ENCODE measurements around the gene C1GALT1.
A peak's percentile ranks its signal among the peaks of the same experiment; 100 is the strongest.

C1GALT1 gene

DNA sequence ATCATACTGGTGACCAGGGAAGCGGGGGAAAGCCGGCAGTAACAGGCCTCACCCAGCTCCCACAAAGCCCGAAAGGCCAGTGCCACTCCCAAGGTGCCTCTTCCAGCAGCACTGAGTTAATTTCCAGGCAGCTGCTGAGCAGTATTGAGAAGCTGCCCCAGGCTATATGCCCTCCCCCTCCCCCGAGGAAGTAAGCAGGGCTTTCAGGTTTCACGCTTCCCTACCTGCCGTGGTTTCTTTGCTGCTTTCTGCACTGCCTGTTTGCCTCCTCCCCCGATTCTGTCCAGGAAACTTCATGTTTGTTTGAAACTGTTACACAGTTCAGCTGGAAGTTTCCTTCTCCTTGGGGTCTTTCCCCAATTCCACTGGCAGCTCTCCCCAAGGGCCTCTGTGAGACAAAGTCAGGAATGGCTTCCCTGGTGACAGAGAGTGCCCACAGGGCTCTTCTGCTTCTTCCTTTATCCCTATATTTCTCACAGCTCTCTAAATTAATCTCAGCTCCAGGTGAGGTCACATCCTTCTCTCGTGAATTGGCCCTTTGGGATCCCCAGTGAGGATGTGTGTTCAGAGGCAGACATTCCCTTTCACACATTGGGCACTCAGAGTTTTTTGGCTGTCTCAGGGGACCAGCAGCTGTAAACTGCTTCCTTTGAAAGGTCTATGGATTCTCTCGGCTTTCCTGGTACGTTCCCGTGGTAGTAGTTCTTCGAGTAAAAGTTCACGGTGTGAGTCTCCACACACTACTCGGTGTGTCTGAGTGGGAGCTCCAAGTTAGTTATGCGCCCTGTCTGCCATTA, 19.4 kb downstream of the C1GALT1 start:
- DNase-seq (ENCODE audit: low spot score), result no peak

DNA sequence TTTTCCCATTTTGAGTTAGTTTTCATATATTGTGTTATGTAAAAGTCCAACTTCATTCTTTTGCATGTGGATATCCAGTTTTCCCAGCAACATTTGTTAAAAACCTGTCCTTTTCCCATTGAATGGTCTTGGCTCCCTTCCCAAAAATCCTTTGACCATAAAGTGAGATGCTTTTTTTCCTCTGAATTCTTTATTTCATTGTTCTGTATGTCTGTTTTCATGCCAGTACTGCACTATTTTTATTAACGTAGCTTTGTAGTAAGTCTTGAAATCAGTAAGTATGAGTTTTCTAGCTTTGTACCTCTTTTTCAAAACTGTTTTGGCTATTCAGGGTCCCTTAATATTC, 20.0 kb downstream of the C1GALT1 start:
- DNase-seq (ENCODE audit: low spot score), result no peak

DNA sequence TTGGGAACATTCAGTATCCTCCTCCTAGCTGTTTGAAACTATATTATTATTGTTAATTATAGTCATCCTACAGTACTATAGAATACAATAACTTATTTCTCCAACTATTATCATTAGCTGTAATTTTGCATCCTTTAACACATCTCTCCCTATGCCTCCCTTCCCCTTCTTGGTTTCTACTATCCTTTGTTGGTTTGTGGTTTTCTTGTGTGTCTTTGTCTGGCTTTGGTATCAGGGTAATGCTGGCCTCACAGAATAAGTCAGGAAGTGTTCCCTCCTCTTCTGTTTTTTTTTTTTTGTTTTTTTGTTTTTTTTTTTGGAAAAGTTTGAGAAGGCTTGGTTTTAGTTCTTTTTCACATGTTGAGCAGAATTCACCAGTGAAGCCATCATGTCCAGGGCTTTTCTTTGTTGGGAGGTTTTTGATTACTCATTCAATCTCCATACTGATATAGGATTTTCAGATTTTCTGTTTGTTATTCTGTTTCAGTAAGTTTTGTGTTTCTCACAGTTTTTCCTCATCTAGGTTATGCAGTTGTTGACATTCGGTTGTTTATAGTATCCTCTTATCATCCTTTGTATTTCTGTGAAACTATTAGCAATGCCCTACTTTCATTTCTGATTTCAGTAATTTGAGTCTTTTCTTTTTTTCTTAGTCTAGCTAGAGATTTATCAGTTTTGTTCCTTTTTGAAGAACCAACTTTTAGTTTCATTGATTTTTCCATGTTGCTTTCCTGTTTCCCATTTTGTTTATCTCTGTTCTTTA, 21.6 kb downstream of the C1GALT1 start:
- no peak for DNase-seq (ENCODE audit: low spot score)

DNA sequence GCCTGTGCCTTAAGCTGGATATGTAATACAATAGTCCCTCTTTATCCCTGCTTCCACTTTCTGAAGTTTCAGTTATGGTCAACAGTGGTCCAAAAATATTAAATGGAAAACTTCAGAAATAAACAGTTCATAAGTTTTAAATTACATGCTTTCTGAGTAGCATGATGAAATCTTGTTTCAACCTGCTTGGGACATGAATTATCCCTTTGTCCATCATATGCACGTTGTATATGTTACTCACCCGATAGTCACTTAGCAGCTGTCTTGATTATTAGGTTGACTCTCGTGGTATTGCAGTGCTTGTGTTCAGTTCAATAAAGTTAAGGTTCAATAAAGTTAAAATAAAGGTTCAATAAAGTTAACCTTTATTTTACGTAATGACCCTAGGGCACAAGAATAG, 25.5 kb downstream of the C1GALT1 start:
- DNase-seq (ENCODE audit: low spot score), result no peak

DNA sequence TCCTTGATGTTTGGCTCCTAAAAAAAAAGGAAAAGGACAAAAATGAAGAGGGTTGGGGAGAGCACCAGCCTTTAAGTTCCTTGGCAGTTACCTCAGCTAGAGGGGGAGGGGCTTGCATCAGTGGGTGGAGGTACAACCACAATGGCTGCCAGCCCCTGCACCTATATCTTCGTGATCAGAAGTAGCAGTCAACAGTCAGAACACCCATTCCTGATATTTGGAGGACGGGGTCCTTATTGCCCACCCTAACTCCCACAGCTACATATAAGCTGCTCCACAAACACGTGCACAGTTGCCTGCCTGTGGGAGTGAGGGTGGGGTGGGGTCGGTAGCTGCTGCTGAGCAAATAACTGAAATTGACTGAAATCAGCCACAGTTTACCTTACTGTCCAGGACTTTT, 26.2 kb downstream of the C1GALT1 start:
- no peak for DNase-seq (ENCODE audit: low spot score)

DNA sequence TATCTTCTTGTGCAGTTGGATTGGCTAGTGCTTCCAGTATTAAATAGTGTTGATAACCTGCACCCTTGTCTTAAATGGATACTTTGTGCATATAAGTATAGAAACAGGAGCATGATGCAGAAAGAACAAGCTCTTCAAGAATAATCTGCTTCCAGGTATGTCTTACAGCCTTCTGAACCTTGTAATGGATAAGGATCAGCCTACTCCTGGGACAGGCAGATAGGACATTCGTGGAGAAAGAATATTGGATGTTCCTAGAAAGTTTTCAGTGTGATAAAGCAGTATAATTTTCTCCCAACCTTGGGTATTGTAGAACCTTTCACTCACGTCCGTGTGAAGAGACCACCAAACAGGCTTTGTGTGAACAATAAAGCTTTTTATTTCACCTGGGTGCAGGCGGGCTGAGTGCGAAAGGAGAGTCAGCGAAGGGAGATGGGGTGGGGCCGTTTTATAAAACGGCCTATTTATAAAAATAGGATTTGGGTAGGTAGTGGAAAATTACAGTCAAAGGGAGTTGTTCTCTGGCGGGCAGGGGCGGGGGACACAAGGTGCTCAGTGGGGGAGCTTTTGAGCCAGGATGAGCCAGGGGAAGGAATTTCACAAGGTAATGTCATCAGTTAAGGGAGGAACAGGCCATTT, 27.2 kb downstream of the C1GALT1 start:
- no peak for DNase-seq (ENCODE audit: low spot score)

DNA sequence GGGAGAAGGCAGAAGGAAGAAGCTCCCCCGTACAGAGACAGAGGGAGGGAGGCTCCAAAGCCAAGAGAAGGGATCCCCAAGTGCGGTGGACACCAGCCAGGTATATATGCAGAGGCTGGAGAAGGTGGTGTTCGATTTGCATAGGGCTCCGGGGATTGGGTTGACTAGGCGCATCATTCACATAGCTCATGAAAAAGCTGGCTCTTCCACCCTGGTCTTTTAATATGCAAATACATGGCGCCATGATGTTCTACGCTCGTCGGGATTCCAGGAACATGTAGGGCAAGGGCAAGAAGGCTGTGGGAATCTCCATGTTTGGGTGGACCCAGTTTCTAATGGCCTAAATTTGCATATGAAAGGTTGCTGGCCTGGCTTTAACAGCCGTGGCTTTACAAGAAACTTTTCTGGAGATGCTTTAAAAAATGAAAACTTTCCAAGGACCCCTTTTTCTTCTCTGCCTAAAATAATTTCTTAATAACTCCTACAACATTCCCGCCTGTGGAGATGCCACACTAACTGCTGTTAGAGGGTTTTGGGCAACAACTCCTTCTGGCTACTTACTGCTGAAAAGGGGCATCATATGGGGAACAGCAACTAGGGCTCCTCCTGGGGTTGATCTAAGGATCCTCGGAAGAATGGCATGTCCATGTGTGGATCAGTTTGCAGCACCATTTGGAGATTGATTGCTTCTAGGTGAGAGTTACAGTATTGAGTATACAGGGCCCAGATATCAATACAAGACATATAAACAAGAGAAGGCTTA, 28.3 kb downstream of the C1GALT1 start:
- DNase-seq (ENCODE audit: low spot score), result no peak

DNA sequence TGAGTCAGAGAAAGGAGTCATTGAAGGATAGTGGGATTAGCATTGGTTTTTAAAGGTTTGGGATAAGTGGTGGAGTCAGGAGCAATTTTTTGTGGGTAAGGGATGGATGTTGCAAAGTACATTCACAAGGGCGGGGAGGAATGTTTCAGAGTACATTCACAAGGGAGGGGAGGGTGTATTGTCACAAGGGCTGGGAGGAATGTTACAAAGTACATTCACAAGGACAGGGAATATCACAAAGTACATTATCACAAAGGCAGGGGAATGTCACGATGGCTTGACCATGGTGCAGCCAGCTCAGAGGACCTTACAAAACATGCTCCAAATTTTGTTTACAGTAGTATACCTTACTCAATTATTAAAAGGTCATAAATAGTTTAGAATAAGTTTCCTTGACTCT, 30.3 kb downstream of the C1GALT1 start:
- no peak for DNase-seq (ENCODE audit: low spot score)

DNA sequence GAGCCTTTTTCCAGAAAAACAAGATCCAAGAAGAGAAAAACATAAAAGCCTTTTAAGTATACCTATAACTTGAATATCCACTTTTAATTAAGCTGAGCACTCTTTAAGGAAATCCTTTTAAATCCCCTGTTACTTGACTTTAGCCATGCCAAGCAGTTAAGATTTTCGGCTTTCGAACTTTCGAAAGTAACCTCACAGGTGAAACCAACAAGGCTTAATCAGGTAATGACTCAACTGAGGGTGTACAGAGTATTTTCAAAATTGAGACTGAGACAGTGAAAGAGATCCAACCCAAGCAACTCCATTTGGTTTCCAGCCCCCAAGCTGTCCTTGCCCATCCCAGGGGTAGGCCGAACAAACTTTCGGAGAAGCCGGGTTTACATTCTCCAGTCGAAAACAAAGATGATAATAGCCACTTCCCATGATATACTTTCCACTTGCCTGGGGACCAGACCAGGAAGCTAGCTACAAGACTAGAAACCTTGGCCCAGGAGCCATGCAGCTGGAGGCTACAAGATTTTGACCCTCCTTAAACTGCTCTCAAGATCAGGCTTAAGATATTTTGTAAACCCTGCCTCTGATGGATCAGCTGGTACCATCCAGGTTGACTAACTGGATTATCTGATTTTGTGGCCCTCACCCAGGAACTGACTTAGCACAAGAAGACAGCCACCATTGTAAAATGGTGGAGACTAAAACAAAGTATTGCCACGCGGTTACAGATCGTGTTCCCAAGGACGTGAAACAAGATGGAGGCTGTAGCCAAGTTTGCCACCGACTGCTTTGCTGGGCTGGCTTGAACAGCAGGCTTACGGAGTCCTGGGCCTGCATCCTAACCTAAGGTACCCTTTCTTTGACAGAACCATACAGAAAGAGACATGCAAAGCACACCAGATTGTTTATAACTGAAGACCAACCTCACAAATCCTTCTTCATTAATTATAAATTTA, 32.3 kb downstream of the C1GALT1 start:
- DNase-seq (ENCODE audit: low spot score), result no peak

DNA sequence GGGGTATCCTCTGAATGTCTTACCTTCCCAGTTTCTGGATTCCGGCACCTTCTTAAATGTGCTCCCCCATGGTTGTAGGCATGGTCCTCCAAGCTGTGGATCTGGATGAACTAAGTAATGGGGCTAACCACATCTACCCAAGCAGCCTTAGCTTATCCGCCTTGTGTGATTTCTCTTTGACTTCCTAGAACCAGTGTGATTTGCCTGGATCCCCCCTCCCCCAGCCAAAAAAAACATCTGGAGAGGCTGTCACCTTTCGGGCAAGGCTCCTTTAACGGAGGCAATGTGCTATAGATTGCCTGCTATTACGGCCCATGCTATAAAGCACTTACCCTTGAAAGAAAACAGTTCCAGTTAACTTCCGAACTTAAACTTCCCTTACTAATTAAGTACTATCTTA, 33.9 kb downstream of the C1GALT1 start:
- DNase-seq (ENCODE audit: low spot score), result no peak

DNA sequence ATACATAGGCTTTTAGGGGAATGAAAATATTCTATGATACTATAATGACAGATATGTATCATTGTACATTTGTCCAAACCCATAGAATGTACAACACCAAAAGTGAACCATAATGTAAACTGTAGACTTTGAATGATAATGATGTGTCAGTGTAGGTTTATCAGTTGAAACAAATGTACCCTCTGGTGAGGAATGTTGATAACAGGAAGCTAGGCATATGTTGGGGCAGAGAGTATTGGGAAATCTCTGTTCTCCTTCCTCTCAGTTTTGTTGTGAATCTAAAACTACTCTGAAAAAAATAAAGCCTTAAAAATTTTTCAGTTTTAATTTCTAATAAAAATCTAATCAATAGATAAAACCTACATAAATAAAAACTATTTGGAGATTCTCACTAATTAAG, 36.9 kb downstream of the C1GALT1 start:
- no peak for DNase-seq (ENCODE audit: low spot score)

DNA sequence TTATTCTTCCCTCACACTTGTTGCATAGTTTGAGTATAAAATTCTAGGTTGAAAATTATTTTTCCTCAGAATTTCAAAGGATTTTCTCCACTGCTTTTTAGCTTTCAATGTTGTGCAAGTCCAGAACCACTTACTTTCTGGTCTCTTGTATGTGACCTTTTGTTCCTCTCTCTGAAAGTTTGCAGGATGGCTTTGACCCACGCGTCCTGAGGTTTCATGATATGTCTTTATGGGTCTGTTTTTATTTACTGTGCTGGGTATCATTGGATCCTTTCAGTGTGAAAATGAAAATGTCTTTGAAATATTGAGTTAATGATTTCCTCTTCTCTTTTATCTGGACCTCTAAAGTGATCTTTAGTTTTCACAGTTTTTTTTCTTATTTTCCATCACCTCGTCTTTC, 38.5 kb downstream of the C1GALT1 start:
- no peak for DNase-seq (ENCODE audit: low spot score)

DNA sequence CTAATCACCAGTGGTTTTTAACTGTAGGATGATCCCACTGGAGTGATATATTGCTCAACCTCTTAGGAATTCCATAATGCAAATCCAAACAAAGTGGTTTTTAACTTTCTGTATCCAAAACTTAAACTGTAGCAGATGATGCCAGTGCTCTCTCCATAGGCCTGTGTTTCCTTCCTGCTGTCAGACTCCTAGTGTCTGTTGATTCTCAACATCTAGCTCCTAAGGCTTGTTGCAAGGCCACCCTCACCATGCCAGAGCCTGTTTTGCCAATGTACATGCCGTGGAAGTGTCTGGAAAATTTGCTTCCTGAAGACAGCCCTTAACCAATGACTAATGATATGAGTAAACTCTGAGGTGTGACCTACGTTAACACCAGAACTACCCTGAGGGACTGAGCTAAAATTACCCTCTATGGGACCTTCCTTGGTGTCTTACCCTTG, 39.3 kb downstream of the C1GALT1 start:
- DNase-seq (ENCODE audit: low spot score), result no peak

DNA sequence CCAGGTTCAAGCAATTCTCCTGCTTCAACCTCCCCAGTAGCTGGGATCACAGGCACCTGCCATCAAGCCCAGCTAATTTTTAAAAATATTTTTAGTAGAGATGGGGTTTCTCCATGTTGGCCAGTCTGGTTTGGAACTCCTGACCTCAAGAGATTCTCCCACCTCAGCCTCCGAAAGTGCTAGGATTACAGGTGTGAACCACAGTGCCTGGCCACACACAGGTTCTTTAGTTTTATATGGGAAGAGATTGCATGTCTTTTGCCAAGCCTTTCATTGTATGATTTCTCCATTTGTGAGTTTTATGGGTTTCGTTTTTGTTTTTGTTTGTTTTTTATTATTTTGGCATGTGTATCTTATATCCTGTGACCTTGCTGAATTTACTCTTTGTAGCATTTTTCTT, 40.9 kb downstream of the C1GALT1 start:
- DNase-seq (ENCODE audit: low spot score), result no peak

DNA sequence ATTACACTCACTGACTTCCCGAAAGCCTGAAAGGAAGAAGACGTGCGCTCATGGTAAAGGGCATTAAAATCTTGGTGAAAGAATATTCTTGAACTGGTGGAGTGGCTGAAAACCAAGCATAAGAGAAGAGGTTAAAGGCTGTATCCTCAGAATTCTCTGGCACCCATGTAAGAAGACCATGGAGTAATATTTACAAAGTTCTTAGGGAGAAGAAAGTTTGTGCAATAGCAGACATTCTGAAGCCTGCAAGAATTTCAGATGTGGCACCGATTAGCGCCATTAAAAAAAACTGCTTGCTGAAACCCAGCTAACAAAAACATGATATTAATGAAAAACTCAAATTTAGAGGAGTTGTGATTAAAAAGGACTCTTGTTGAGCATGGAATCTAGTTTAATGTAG, 44.1 kb downstream of the C1GALT1 start:
- no peak for DNase-seq (ENCODE audit: low spot score)

DNA sequence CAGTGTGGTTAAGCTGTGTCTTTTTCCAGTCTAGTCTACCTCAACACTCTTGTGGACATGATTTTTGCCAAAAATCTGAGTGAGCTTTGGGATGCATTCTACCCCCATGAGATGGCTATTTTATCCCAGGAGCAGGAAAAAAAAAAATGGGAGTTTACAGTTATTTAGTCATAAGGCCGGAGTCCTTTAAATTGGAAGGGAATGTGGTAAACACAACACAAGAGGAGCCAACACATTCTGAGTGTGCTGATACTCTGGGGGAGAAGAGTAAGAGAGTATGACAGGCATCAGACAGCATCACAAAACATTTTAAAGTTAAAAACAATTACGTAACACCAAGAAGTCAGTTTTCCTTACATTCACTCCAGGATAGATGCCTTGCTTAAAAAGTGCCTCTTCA, 46.1 kb downstream of the C1GALT1 start:
- DNase-seq (ENCODE audit: low spot score), result peak; percentile 77

DNA sequence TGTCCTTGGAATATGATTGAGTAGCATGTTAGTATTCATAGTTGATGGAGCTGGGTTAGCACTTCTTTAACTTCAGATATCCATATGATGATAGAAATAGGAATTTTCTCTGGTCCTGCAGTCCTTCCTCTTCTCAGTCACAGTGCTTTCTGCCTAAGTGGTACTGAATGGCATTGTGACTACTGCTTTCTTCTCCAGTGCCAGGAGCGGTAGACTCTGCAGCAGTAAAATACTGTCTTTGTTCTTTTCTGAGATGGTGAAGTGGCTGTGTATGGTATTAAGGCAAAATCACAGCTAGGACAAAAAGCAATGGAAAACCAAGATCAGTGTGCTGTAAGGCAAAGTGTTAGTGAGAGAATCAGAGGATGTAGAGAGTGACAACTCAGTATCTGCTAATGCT, 46.6 kb downstream of the C1GALT1 start:
- DNase-seq (ENCODE audit: low spot score), result peak; percentile 94

DNA sequence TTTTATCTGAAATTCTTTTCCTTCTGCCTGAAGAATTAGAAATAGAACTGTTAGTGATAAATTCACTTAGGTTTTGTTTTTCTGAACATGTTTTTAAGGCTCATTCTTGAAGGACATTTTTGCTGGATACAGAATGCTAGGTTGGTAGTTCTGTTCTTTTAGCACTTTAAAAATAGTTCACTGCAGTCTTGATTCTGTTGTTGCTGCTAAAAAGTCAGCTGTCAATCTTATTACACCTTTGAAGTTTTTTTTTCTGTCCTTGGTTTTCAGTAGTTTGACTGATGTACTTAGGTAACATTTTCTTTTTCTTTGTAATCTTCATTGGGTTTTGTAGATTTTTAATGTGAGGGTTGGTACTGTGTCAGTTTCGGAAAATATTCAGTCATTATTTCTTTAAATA, 48.7 kb downstream of the C1GALT1 start:
- no peak for DNase-seq (ENCODE audit: low spot score)

DNA sequence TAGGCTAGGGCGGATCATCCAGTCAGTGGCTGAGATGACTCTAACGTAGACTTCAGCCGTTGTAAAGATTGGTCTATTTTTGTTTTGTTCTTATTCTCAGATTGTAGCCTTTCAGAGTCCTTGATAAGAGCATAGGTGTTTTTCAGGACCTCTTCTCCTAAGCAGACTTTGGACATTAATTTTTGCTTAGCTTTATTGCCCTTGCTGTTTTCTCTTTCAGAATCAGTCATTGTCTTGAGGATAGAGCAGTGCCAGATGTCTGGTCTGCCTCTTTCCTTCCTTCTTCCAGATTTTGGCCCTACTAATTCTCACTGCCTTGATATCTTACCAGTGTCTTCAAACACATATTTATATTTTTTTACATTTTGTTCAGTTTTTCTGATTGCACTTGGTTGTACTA, 49.5 kb downstream of the C1GALT1 start:
- no peak for DNase-seq (ENCODE audit: low spot score)

DNA sequence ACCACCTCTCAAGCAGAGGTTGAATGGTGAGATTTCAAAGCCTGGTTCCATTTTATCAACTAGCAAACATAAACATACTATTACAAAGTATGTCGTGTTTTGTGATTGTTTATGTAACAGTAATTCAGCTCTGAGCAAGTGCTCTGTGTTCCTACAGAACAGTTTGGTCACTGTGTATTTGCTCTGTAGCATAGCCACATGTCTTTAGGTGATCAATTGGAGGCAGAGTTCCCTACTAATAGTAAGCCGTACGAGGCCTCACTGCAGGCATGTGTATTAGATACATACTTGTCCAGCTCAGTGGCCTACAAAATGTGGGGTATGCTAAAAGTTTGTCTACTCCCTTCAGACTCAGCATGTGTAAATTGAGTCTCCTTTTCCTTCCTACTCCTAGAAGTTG, 53.0 kb downstream of the C1GALT1 start:
- DNase-seq (ENCODE audit: low spot score), result no peak

DNA sequence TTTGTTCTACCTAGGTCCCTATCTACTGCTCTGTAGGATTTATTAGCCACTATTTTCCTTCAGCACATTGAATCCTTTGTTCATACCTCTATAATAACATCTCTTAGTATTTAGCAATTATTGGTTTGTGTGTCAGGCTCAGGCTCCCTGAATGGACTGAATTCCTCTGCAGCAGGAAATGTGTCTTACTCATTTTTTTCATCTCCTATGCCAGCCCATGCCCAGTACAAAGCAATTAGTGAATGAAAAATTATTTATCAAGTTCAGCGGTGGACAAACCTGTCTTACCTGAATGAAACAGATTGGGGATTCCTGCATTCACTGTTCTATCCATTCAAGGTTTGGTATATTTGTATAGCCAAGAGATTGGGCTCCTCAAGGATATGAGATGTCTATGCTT, 53.7 kb downstream of the C1GALT1 start:
- DNase-seq (ENCODE audit: low spot score), result no peak

All from globus pallidus (tissue), 1 donor.